ENCODE results near the gene RPLP2.

RPLP2 gene

GRCh38 chr11:774873-775592 lies 34.7 kb upstream of the RPLP2 start:
- DNase-seq, result no peak

- DNase-seq, result no peak
These were observed 33.6 kb upstream of the RPLP2 start for GRCh38 chr11:776263-776560.

GRCh38 chr11:776561-777287 lies 33.0 kb upstream of the RPLP2 start:
- DNase-seq, result no peak

GRCh38 chr11:777288-778255 lies 32.2 kb upstream of the RPLP2 start, which contains the start of gene GATD1:
Gene GATD1 (minus strand): TSS chr11:777487. CDS start chr11:777462, 25 bp downstream.
- DNase-seq, result peak; percentile 98

- DNase-seq, result no peak
These were observed 30.5 kb upstream of the RPLP2 start for GRCh38 chr11:778976-779954.

- DNase-seq, result no peak
These were observed 29.7 kb upstream of the RPLP2 start for GRCh38 chr11:779955-780532.

GRCh38 chr11:782264-783174 lies 27.2 kb upstream of the RPLP2 start:
- no peak for DNase-seq

- no peak for DNase-seq
These were observed 26.2 kb upstream of the RPLP2 start for GRCh38 chr11:783581-784015.

- DNase-seq, result no peak
These were observed 23.3 kb upstream of the RPLP2 start for GRCh38 chr11:786235-787083.

- DNase-seq, result no peak
These were observed 22.6 kb upstream of the RPLP2 start for GRCh38 chr11:787084-787675.

- DNase-seq, result no peak
These were observed 21.6 kb upstream of the RPLP2 start for GRCh38 chr11:788009-788640.

- no peak for DNase-seq
These were observed 20.5 kb upstream of the RPLP2 start for GRCh38 chr11:788953-789940.

GRCh38 chr11:789943-790342 lies 19.8 kb upstream of the RPLP2 start, which contains the start of gene CEND1:
Gene CEND1 (minus strand): TSS chr11:790090. CDS start chr11:788576, 1,514 bp downstream.
- DNase-seq, result peak; percentile 81

- DNase-seq, result no peak
These were observed 18.8 kb upstream of the RPLP2 start for GRCh38 chr11:790721-791564.

GRCh38 chr11:791658-792534 lies 17.9 kb upstream of the RPLP2 start:
- no peak for DNase-seq

Measured in activated effector memory CD4-positive, alpha-beta T cell treated with anti-CD3 and anti-CD28 coated beads, Interleukin-2, amount 50 U/mL, for 16 hours (primary cell).